ENCODE results near the gene FAM50A. TPM values are rescaled to one million over a fixed set of nuclear protein-coding genes. Genes with fewer than 3 reads are reported as not detected.

Gene FAM50A, protein sequence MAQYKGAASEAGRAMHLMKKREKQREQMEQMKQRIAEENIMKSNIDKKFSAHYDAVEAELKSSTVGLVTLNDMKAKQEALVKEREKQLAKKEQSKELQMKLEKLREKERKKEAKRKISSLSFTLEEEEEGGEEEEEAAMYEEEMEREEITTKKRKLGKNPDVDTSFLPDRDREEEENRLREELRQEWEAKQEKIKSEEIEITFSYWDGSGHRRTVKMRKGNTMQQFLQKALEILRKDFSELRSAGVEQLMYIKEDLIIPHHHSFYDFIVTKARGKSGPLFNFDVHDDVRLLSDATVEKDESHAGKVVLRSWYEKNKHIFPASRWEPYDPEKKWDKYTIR
- 49.4 and 56.8 TPM in 2 replicates for total RNA-seq

DNA sequence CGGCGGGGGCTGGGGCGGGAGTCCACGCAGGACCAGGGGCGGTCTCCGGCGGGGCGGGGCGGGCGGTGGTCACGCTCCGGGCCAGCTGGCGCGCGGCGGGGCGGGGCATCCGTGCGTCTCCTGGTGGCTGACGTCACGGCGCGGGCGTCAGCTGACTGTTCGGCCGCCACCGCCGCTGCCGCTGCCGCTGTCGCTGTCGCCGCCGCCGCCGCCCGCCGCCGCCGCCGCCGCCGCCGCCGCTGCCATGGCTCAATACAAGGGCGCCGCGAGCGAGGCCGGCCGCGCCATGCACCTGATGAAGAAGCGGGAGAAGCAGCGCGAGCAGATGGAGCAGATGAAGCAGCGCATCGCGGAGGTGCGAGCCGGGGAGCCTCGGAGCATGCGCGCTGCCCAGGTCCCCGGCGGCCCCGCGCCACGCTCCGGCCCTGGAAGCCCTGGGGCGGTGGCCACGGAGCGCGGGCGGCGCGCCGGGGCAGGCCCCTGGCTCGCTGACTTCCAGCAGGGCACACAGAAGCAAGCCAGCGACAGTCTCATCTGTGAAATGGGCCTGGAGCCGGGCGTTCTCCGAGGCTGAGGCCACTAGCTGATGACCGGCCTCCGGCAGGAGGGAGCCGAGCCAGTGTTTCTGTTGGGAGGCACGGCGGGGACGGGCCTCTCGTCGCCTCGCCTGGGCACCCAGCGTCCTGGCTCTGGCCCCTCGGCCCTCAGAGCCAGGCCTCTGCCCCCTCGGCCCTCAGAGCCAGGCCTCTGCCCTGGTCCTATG is at the start of gene FAM50A:
TSS of gene FAM50A (plus strand) at position 150 of the 763 bp plus-strand sequence. CDS start at position 245, 95 bp downstream.

GRCh38 chrX:154397888-154398667 is 45.9 kb upstream of the FAM50A start, which contains the start of gene RPL10:
Gene RPL10, plus strand, starts transcription at chrX:154398377. Its CDS starts 143 bp downstream, at chrX:154398520.

DNA sequence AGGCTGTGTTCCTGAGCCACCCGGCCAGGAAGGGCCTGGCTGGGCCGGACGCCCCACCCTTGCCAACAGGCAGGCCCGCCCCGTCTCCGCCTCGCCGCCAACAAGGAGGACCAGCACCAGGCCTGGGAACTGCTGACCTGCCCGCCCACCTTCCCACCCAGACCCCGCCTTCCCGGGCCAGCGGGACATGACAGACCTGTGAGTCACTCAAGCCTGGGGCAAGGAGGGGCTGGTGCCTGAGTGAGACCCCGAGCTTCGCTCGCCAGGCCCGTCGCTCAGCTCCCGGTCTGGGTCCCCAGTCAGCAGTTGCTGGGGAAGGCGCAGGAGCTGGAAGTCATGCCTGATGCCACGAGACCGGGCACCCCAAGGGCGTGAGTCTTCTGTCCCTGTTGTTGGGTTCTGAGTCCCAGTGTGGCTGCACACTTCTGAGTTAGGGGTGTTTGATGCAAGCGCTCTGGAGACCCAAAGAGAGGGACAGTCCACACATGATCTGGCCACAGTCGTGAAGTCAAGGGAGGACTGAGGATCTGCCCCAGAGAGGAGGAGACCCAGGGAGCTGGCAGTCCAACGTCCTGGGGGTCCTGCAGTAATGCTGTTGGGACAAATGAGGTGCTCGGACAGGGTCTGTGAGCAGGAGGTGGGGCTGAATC is 34.6 kb upstream of the FAM50A start, which contains the start of gene DNASE1L1:
TSS of gene DNASE1L1 (minus strand) at position 33 of the 650 bp plus-strand sequence. CDS start 3,686 bp downstream, outside the sequence.

DNA sequence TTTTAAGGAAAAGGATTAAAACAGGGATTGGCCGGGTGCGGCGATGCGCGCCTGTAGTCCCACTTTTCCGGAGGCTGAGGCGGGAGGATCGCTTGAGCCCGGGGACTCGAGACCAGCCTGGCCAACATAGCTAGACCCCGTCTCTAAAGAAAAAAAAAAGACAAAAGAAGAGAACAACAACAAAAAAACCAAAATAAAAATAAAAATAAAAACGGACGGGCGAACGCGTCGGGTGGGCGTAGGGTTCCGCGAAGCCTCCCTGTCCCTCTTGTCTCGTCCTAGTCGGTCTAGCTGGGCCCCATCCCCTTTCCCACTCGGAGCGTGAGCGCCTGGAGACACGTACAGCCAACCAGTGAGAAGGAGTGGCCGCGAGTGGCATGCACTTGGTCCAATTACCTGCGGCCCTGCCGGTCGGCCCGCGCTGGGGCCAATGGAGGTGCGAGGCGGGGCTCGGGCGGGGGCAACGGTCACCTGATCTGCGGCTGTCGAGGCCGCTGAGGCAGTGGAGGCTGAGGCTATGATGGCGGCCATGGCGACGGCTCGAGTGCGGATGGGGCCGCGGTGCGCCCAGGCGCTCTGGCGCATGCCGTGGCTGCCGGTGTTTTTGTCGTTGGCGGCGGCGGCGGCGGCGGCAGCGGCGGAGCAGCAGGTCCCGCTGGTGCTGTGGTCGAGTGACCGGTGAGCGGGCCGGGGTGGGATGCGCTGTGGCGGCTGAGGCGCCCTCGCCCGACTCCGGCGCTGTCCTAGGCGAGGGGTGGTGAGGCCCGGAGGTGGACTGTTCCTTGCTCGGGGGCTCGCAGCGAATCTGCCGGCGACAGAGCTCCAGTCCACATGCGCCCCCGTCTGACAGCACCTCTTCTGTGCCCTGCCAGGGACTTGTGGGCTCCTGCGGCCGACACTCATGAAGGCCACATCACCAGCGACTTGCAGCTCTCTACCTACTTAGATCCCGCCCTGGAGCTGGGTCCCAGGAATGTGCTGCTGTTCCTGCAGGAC is 15.5 kb upstream of the FAM50A start, which contains the start of gene ATP6AP1:
TSS of gene ATP6AP1 (plus strand) at position 502 of the 996 bp plus-strand sequence. CDS start at position 518, 16 bp downstream.

GRCh38 chrX:154436983-154437752 is 6.8 kb upstream of the FAM50A start, which contains the start of gene GDI1:
Gene GDI1, plus strand, starts transcription at chrX:154437154. Its CDS starts 101 bp downstream, at chrX:154437255.

GRCh38 chrX:154458116-154458953 is 14.4 kb downstream of the FAM50A start, which contains the start of gene PLXNA3:
Gene PLXNA3, plus strand, starts transcription at chrX:154458281. Its CDS starts 1,903 bp downstream, at chrX:154460184.

GRCh38 chrX:154478728-154479622 is 35.0 kb downstream of the FAM50A start, which contains the start of gene LAGE3:
Gene LAGE3, minus strand, starts transcription at chrX:154479281. Its CDS starts 366 bp downstream, at chrX:154478915.

DNA sequence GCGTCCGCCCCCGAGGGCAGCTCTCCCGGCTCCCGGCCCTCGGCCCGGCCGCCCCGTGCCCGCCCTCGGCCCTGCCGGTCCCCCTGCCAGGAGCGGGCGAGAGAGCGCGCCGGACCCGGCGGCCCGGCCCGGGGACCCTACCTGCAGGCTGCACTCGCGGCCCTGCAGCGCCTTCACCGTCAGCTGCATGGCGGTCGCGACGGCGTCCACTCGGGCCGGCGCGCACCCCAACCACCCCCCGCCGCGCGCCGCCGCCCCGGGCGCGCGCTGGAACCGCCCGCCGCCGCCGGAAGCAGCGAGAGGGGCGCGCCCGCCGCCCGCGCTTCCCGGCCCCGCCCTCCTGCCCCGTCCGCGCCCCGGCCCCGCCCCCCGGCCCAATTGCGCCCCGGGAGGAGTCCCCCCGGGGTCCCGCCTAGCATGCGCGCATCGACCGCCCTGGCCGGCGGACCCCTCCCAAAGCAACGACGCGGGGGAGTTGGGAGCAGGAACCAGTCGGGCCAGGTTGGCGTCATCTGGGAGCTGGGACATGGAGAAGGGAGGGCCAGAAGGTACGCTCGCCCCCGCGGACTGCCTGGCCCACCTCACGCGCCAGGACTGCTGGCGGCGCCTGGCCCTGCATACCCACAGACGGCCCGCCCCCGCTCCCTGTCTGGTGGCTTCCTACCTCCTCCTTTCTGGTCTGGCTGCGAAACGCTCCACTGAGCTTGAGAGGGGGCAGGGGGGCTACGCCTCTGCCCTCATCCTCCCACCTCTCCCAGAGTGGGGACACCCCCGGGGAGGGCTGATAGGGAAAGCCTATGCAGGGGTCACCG is 42.7 kb downstream of the FAM50A start, which contains the start of gene UBL4A:
TSS of gene UBL4A (minus strand) at position 220 of the 812 bp plus-strand sequence. CDS start at position 189, 31 bp downstream.

GRCh38 chrX:154490414-154491083 is 46.6 kb downstream of the FAM50A start, which contains the start of gene SLC10A3:
Gene SLC10A3, minus strand, starts transcription at chrX:154490629. Its CDS starts 1,689 bp downstream, at chrX:154488940.

Other genes starting within 250 kb of the FAM50A start
- gene OPN1MW2, start 224.4 kb upstream of the FAM50A start, total RNA-seq = not detected in 2 replicates
- gene OPN1MW3, start 186.6 kb upstream of the FAM50A start, total RNA-seq = 0.11 TPM in 1 of 2 replicates, not detected in the other
- gene TEX28, start 149.0 kb upstream of the FAM50A start, total RNA-seq = not detected in 2 replicates
- not detected in 2 replicates for gene TKTL1, start 148.3 kb upstream of the FAM50A start, total RNA-seq
- gene FLNA, start 69.5 kb upstream of the FAM50A start, total RNA-seq = 792 and 962 TPM in 2 replicates
- 14.8 and 16.6 TPM in 2 replicates for gene EMD, start 64.8 kb upstream of the FAM50A start, total RNA-seq
- gene RPL10, start 45.8 kb upstream of the FAM50A start, total RNA-seq = 3,109 and 3,856 TPM in 2 replicates
- 78.9 and 88.2 TPM in 2 replicates for gene DNASE1L1, start 34.9 kb upstream of the FAM50A start, total RNA-seq
- 11.6 and 12.4 TPM in 2 replicates for gene TAFAZZIN, start 32.6 kb upstream of the FAM50A start, total RNA-seq
- 78.6 and 82.4 TPM in 2 replicates for gene ATP6AP1, start 15.5 kb upstream of the FAM50A start, total RNA-seq
- 38.3 and 56.6 TPM in 2 replicates for gene GDI1, start 7.0 kb upstream of the FAM50A start, total RNA-seq
- gene PLXNA3, start 14.1 kb downstream of the FAM50A start, total RNA-seq = 3.3 and 4.1 TPM in 2 replicates
- 12.8 and 16.3 TPM in 2 replicates for gene LAGE3, start 35.1 kb downstream of the FAM50A start, total RNA-seq
- 29.1 and 32.6 TPM in 2 replicates for gene UBL4A, start 42.5 kb downstream of the FAM50A start, total RNA-seq
- 9.0 and 12.9 TPM in 2 replicates for gene SLC10A3, start 46.5 kb downstream of the FAM50A start, total RNA-seq
- gene FAM3A, start 72.1 kb downstream of the FAM50A start, total RNA-seq = 15.6 and 20.3 TPM in 2 replicates
- 22.3 and 22.5 TPM in 2 replicates for gene G6PD, start 102.7 kb downstream of the FAM50A start, total RNA-seq
- gene IKBKG, start 103.5 kb downstream of the FAM50A start, total RNA-seq = 9.5 and 12.7 TPM in 2 replicates
- not detected in 2 replicates for gene CTAG1A, start 141.0 kb downstream of the FAM50A start, total RNA-seq
- gene CTAG1B, start 175.1 kb downstream of the FAM50A start, total RNA-seq = not detected in 2 replicates
- not detected in 2 replicates for gene CTAG2, start 209.4 kb downstream of the FAM50A start, total RNA-seq

All from dermis lymphatic vessel endothelial cell (primary cell).